ENCODE results near the gene RHEB.

Gene RHEB

DNA sequence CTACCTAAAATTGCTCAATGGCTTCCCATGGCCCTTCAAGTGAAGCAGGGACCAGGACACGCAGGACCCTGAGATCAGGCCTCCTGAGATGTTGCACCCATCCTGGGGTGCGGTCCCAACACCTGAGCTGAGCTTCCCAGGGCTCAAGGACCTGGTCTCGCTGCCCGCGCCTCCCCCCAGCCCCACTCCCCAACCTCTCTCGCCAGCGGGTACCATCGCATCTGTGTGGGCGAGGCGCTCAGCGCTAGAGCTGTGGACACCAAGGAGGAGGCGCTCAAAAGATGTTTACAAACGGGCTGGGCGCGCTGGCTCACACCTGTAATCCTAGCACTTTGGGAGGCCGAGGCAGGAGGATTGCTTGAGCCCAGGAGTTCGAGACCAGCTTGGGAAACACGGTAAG lies 72.4 kb downstream of the RHEB start:
- no peak for DNase-seq

DNA sequence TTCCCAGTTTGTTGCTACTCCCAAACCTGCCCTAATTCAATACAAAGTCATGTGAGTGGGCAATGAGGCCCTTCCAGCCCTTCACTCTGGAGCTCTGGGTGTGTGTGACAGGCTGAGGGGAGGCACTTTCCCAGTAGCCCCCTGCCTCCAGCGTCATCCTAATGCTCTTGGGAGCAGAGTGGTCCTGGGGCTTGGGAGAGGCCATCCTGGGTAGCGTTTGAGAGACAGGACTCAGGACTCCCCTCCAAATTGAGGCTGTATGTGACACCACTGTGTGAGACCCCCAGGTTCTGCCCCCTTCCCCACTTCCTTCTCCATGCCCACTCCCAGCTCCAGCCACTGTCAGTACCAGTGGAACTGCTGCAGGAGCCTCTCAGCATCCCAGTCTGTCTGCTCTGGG lies 73.3 kb downstream of the RHEB start:
- no peak for DNase-seq

- DNase-seq: no peak
These were observed 75.1 kb downstream of the RHEB start for GRCh38 chr7:151444632-151445031.

DNA sequence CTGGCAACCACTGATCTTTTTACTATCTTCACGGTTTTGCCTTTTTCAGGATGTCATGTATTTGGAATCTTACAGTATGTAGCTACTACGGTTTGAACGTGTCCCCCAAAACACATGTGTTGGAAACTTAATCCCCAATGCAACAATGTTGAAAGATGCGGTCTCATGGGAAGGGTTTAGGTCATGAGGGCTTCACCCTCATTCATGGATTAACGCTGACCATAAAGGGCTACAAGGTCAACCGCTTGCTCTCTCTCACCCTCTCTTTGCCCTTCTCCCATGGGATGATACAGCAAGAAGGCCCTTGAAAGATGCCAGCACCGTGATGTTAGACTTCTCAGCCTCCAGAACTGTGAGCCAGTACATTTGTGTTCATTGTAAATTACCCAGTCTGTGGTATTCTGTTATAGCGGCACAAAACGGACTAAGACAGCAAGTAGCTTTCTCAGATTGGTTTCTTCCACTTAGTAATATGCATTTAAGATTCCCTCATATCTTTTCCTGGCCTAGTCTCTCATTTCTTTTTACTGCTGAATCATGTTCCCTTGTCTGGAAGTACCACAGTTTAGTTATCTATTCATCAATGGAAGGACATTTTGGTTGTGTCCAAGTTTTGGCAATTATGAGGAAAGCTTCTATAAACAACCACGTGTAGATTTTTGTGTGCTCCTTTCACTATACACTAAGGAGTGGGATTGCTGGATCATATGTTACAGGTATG lies 76.8 kb downstream of the RHEB start:
- no peak for DNase-seq

DNA sequence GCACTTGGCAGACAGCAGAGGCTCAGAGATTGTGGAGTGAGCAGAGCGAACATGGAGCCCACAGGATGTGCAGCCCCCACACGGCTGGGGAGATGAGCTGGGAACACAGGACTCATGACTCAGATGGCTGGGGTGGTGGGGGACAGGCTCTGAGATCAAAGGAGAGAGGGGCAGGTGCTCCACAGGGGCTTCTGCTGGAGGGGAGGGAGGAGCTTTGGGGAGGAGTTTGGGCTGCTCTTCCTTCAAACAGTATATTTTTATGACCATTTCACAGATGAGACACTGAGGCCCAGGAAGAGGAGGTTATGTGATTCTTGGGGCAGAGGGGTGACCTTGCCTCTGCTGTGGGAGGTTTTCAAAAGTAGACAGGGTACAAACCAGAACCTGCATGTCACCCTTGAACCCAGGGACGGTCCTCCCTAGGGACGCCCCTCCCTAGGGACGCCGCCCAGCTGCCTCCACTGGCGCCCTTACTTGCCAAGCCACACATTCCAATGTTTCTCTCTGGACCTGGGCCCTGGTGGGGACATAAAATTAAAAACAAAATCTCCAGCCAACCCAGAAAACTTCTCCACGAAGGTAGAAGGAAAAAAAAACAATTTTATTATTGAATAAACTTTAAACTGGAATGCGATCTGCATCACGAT lies 78.8 kb downstream of the RHEB start:
- no peak for DNase-seq

- DNase-seq: no peak
These were observed 79.6 kb downstream of the RHEB start, which contains the start of gene CRYGN for GRCh38 chr7:151439855-151440798. CRYGN (minus strand) TSS chr7:151440141; CDS start chr7:151439917, 224 bp downstream.

DNA sequence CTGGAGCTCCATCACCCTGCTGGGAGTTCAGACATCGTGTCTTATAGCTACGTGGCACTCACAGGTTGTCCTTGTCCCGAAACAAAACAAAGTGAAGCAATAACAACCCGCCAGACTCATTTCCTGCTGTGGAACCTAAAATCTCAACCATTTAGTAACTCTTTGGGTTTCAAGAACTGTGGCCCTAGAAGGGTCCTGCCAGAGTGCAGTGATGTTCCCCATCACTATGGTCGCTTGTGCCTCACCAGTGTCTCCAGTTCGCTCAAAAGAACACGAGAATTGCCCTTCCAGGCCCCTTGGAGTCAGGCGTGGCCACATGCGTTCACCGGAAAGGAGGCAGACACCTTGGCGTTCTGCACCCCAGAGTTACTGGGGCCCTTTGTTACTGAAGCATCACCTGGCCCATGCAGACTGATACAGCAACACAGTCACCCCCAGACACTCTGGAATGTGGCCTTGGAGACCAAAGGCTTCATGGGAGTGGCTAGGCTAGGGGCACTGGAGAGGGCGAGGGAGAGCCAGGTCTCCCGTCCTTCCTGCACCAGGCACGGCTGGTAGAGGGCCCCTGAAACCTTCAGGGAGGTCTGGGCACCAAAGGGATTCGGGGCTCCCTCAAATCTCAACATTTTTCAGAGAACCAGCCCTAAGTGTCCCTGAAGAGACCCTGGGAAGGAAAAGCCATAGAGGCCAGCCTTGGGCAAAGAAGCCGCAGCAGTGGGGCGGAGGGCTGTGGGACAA lies 80.7 kb downstream of the RHEB start:
- no peak for DNase-seq

- no peak for DNase-seq
These were observed 81.7 kb downstream of the RHEB start for GRCh38 chr7:151437866-151438516.

DNA sequence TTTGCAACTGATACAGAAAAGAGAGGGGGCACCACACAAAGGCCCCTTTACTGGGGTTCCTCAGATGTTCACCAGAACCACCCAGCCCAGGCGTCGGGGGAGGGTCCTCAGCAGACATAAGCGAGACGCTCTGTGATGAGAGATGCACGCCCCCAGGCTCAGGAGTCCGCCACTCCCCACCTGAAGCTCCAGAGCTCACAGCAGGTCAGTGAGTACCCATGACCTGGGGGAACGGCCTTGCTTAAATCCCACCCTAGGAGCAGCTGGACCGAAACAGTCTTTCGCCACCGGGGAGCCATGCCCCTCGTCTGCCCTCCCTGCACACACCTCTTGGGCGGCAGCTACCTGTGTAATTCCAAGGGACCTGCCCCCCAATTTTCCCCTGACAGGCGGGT lies 82.5 kb downstream of the RHEB start:
- no peak for DNase-seq

DNA sequence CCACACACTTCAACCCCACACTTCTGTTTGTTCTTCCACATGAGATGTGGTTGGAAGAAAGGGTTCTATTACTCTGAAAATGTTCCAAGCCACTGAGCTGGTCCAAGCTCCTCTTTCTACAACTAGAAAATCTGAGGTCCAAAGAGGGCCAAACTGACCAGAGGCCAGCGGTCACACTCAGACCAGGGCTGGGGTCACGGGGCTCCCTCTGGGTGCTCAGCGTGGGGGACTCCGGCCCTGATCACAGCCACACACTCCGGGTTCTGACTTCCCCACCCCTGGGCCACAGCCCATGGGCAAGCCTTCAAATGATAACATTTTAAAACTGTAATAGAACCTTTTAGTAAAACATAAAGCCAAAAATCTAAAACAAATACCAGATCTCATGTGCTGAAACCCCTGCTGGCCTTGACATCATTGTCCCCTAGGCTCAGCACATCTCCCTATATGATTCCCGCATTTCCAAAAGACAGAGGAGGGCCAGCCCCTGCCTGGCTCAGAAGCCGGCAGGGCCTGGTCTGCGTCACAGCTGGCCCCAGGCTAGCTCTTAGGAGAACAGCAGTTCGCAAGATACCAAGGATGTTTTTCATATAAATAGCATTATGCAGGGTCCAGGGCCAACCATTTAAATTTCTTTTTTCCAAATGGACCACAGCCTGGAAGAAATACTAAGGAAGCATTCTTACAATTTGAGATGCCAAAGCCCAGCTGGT lies 83.1 kb downstream of the RHEB start:
- DNase-seq: no peak

- DNase-seq: no peak
These were observed 83.7 kb downstream of the RHEB start for GRCh38 chr7:151435971-151436370.

- DNase-seq: no peak
These were observed 84.4 kb downstream of the RHEB start for GRCh38 chr7:151435103-151435916.

GRCh38 chr7:151434549-151434948 lies 85.1 kb downstream of the RHEB start:
- DNase-seq: no peak

DNA sequence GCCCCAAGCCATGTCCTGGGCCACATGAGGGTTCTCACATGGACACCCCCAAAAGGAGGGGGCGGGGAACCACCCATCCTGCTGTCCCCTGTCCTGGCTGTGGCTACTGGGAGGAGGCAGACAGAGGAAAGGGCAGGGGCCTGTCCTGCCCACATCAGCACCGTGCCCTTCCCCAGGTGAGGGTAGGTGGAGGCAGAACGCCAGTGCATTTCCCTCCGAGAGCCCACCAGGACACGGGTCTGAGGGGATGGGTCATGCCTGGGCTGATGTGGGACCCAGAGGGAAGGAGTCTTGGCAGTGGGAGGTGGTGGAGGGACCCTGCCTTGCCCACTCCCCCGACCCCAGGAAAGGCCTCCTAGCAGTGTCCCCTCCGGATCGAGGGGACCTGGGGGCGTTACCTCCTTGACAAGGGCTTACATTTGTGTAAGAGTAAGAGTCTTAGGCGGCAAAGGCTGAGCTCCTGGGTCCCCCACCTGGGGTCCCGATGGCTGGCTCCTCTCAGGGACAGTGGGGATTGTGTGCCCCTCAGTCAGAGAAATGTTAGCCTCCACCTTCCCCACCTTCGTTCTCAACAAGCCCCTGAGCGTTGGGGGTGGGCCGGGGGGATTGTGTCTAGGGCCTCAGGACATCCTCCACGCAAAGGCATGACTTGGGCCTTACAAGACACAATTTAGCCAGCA lies 85.8 kb downstream of the RHEB start:
- no peak for DNase-seq

DNA sequence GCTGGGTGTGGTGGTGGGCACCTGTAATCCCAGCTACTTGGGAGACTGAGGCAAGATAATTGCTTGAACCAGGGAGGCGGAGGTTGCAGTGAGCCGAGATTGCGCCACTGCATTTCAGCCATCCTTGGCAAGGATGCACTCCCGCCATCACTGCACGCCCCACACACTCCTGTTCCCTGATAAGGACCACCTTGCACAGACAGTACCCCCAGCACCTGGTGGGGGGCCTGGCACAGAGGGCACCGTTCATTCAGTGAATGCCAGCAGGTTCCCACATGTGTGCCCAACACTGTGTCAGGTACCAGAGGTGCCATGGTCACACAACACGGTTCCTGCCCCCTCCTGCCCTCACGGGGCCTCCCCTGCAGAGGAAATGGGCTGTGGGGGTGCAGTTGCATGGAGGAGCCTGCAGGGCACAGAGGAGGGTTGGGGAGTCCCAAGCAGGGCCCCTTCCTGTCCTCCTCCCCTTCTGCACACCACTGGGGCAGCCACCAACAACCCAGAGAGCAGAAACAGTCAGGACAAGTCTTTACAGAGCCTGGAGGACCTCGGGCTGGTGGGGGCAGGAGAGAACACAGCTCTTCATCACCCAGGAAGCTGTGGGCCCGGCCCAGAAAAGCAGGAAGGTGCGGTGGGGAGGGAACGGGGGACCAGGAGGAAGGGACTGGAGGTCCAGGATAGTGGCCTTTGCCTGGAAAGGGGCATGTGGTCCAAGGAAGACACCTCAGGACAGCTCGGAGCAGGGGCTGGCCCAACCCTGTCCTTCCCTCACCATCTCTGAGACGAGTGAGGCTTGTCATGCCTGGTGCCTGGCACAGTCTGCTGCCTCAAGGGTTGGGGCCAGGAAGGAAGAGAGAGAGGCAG lies 86.8 kb downstream of the RHEB start:
- DNase-seq: no peak

DNA sequence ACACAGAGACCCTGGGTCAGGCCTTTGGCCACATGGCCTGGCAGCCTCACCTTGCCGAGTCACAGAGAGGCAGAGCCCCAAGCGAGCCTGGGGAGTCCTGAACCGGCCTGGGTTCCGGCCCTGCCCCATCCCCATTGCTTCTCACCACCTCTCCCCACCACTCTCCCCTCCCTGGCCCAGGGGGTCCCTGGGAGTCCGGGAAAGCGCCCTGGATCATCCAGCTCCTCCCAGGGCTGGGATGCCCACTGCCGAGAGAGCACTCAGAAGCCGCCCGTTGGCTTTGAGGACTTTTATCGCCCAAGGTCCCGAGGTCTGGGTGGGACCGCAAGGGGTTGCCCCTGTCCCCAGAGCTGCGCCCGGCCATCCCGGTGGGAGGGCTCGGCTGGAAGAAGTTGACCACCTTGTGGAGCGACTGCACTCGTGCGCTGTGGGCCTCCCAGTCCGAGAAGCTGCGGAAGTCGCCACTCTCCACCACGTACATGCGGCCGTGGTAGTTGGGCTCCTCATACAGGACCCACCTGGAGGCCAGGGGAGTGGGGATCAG lies 87.9 kb downstream of the RHEB start:
- DNase-seq: no peak

- no peak for DNase-seq
These were observed 88.4 kb downstream of the RHEB start for GRCh38 chr7:151431281-151431767.

DNA sequence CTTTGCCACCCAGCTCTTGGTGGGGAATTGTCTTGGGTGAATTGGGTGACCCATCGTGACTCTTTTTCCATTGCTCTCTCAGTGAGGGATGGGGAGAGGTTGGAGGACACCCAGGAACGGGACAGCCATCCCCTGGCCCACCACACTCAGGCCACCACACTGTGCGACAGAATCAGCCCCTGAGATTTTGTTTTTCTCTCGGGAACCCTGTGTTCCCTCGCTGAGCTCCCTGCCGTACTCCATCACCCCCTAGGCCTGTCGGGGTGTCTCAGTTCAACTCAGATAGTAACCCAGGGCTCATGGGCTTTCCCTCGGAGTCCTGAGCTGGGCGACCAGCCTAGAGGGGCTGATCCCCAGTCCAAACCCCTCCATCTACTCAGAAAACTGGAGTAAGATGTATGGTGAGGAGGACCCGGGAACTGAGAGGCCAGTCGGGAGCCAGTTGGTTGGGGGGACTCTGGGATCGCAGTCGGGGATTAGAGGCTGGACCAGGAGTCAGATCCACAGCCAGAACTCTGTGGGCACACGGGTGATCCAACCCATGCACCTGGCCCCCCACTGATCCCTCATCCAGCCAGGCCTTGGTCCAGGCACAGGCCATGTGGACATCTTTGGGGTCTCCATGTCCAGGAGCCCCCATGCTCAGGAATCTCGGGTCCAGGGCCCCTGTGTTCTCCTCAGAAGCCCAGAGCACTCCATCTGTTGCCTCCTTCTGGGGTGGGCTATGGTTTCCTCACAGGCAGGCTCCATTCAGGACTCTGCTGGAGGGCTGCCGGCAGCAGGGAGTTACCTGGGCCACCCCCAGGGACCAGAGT lies 89.1 kb downstream of the RHEB start:
- no peak for DNase-seq
